Activated CD8-positive, alpha-beta memory T cell treated with anti-CD3 and anti-CD28 coated beads, Interleukin-2, amount 10 ng/mL, durations not matched to agents 7 days and 5 days (primary cell): ENCODE results near the gene RSAD2. TPM values are rescaled to one million over a fixed set of nuclear protein-coding genes. Genes with fewer than 3 reads are reported as not detected.
"Not testable (repeated sequence)": the region's sequence is repeated elsewhere in the genome, so short reads cannot be mapped to it uniquely, and the experiment has no call there.

Source experiments
- ATAC-seq: fragments of 150-1000 bp; cut with Tn5 transposase; one replicate; pipeline ENCODE4 v1.10.0; 2021; ENCODE audit warnings: moderate library complexity
- CTCF ChIA-PET: fragments of 350-600 bp; sonication (Branson Sonifier 250); formaldehyde crosslinking; loops from one replicate; lab custom pipeline; 2021; ENCODE audit warnings: antibody characterized with exemption; lab: Charles Lee
- DNase-seq: peaks from one replicate; pipeline ENCODE4 v3.0.0-alpha.2; 2020
- H3K27ac Mint-ChIP-seq: one replicate; pipeline ENCODE4 v1.8.0; 2021; ENCODE audit warnings: mild to moderate bottlenecking, mixed read lengths
- H3K27me3 Mint-ChIP-seq: one replicate; pipeline ENCODE4 v1.8.0; 2021; ENCODE audit warnings: mixed read lengths
- H3K36me3 Mint-ChIP-seq: one replicate; pipeline ENCODE4 v1.8.0; 2021; ENCODE audit warnings: mild to moderate bottlenecking, mixed read lengths
- H3K4me1 Mint-ChIP-seq: one replicate; pipeline ENCODE4 v1.8.0; 2021; ENCODE audit warnings: mixed read lengths
- H3K4me3 Mint-ChIP-seq: one replicate; pipeline ENCODE4 v1.8.0; 2021; ENCODE audit warnings: mild to moderate bottlenecking, moderate library complexity, mixed read lengths
- H3K9me3 Mint-ChIP-seq: one replicate; pipeline ENCODE4 v1.8.0; 2022; ENCODE audit warnings: low read depth, mixed read lengths
- total RNA-seq, 2 experiments: library from RNA; stranded (reverse); gene quantifications; one replicate each; pipeline ENCODE4 v1.2.3, GENCODE V29; 2021

RSAD2 gene
- total RNA-seq, 2 experiments from 2014 or later = 83.0 to 183 TPM

DNA sequence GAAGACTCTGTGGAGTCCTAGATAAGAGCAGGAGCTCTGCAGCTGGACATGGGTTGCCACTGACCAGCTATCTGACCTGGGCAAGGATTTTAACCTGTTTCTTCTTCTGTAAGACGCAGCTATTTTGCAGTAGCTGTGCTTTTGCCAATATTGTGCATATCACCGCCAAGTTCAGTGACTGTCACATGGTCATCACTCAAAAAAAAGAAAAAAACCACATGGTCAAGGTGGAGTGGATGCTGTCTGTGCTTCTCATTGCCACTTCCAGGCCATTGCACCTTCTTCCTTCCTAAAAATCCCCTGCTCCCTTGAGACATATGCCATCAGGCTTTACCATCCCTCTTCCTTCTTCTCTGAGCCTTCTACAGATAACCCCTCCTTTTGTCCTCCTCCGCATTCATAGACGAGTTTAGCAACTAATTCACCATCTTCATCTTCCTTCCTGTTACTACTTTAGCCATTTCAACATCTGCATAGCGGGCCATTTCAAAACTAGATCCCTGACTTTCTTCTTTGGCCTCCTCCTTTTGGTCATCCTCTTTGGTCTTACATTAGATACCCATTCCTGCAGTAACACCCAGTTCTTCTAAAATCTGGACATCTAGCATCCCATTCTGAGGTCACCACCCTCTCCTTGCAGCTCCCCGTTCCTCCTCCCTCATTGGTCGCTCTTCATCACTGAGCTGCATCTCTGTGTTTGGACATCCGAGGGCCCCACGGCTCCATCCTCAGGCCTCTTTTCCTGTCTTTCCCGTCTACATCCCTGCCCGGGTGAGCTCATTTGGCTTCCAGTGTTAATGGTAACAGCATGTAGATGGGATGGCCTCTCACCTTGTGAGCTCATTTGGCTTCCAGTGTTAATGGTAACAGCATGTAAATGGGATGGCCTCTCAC is 57.4 kb downstream of the RSAD2 start:
- DNase-seq = no peak
- H3K4me3 Mint-ChIP-seq = no peak overlapping the region
- ATAC-seq = no peak
- H3K27ac Mint-ChIP-seq = no peak overlapping the region
- H3K36me3 Mint-ChIP-seq = peaks cover 16% of the 10 kb centered on the region
- no peaks in the 10 kb centered on the region for H3K9me3 Mint-ChIP-seq
- CTCF ChIA-PET = no interaction called here
- no peaks in the 10 kb centered on the region for H3K27me3 Mint-ChIP-seq
- H3K4me1 Mint-ChIP-seq = peaks cover 15% of the 10 kb centered on the region

- H3K4me1 Mint-ChIP-seq = peaks cover 15% of the 10 kb centered on the region
- CTCF ChIA-PET, ATAC-seq, H3K9me3 Mint-ChIP-seq, DNase-seq, H3K27me3 Mint-ChIP-seq, H3K27ac Mint-ChIP-seq, H3K4me3 Mint-ChIP-seq: not testable (repeated sequence)
- H3K36me3 Mint-ChIP-seq = peaks cover 16% of the 10 kb centered on the region
Observed at GRCh38 chr2:6935652-6936020, 58.1 kb downstream of the RSAD2 start.

- no peaks in the 10 kb centered on the region for H3K9me3 Mint-ChIP-seq
- no peak for ATAC-seq
- no peaks in the 10 kb centered on the region for H3K27me3 Mint-ChIP-seq
- DNase-seq = no peak
- H3K36me3 Mint-ChIP-seq = peaks cover 22% of the 10 kb centered on the region
- H3K4me1 Mint-ChIP-seq = peaks cover 15% of the 10 kb centered on the region
- H3K4me3 Mint-ChIP-seq = no peak overlapping the region
- CTCF ChIA-PET = interaction anchor here (1.1 to 1.5 kb wide), 2 partner anchors 20 to 82 kb away, joined by 3 read pairs; no protein-coding TSS in a partner anchor
- H3K27ac Mint-ChIP-seq = no peak overlapping the region
Observed at GRCh38 chr2:6937157-6937556, 59.6 kb downstream of the RSAD2 start.

- no peak overlapping the region for H3K27ac Mint-ChIP-seq
- no peaks in the 10 kb centered on the region for H3K9me3 Mint-ChIP-seq
Observed at GRCh38 chr2:6937582-6937981, 60.0 kb downstream of the RSAD2 start.

GRCh38 chr2:6939071-6939470 is 61.5 kb downstream of the RSAD2 start:
- CTCF ChIA-PET = no interaction called here
- DNase-seq (no peak), ATAC-seq (no peak)
- Mint-ChIP-seq H3K4me1 (peaks cover 20% of the 10 kb centered on the region), H3K27me3 (no peaks in the 10 kb centered on the region), H3K27ac (no peak overlapping the region), H3K4me3 (no peak overlapping the region), H3K9me3 (no peaks in the 10 kb centered on the region), H3K36me3 (peaks cover 34% of the 10 kb centered on the region)

More at GRCh38 chr2:6937582-6937981, 60.0 kb downstream of the RSAD2 start:
- Mint-ChIP-seq H3K4me3 (no peak overlapping the region), H3K4me1 (peaks cover 15% of the 10 kb centered on the region), H3K27me3 (no peaks in the 10 kb centered on the region), H3K36me3 (peaks cover 25% of the 10 kb centered on the region)
- no peak for ATAC-seq
- DNase-seq = no peak
- CTCF ChIA-PET = interaction anchor here (1.5 kb wide), 1 partner anchor 21 kb away, joined by 3 read pairs; no protein-coding TSS in a partner anchor

GRCh38 chr2:6940820-6941219 is 63.2 kb downstream of the RSAD2 start:
- CTCF ChIA-PET = no interaction called here
- peaks cover 39% of the 10 kb centered on the region for H3K36me3 Mint-ChIP-seq
- no peak overlapping the region for H3K4me3 Mint-ChIP-seq
- H3K9me3 Mint-ChIP-seq = no peaks in the 10 kb centered on the region
- DNase-seq = no peak
- no peak for ATAC-seq
- H3K4me1 Mint-ChIP-seq = peaks cover 26% of the 10 kb centered on the region
- no peak overlapping the region for H3K27ac Mint-ChIP-seq
- no peaks in the 10 kb centered on the region for H3K27me3 Mint-ChIP-seq

- DNase-seq = no peak
- Mint-ChIP-seq H3K4me1 (peaks cover 27% of the 10 kb centered on the region), H3K27me3 (no peaks in the 10 kb centered on the region), H3K9me3 (no peaks in the 10 kb centered on the region), H3K4me3 (no peak overlapping the region), H3K36me3 (peaks cover 40% of the 10 kb centered on the region), H3K27ac (no peak overlapping the region)
- ATAC-seq = no peak
- CTCF ChIA-PET = no interaction called here
Observed at GRCh38 chr2:6941299-6942046, 63.9 kb downstream of the RSAD2 start.

GRCh38 chr2:6942848-6943247 is 65.3 kb downstream of the RSAD2 start:
- no peaks in the 10 kb centered on the region for H3K27me3 Mint-ChIP-seq
- ATAC-seq (no peak), DNase-seq (no peak)
- H3K4me1 Mint-ChIP-seq = peaks cover 30% of the 10 kb centered on the region
- CTCF ChIA-PET = no interaction called here
- H3K9me3 Mint-ChIP-seq = no peaks in the 10 kb centered on the region
- no peak overlapping the region for H3K4me3 Mint-ChIP-seq
- no peak overlapping the region for H3K27ac Mint-ChIP-seq
- H3K36me3 Mint-ChIP-seq = peaks cover 43% of the 10 kb centered on the region

DNA sequence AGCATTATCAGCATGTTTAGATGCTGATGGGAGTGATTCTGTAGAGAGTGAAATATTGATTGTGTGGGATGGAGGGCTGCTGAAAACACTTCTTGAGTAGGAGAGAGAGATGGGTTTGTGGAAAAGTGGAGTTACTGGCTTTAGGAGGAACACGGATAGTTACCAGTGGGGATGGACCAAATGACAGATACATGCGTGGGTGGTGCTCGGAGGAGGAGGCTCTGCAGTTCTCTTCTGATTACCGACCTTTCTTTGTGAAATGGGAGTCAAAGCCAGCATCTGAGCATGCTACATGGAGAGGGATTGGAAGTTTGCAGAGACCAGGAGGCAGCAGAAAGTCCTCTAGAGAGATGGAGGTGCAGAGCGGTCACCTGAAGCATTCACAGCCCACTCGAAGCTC is 65.9 kb downstream of the RSAD2 start:
- no peak for DNase-seq
- no peaks in the 10 kb centered on the region for H3K27me3 Mint-ChIP-seq
- CTCF ChIA-PET = no interaction called here

GRCh38 chr2:6943971-6944370 is 66.4 kb downstream of the RSAD2 start:
- Mint-ChIP-seq H3K9me3 (no peaks in the 10 kb centered on the region), H3K4me1 (peaks cover 40% of the 10 kb centered on the region), H3K27me3 (no peaks in the 10 kb centered on the region), H3K27ac (no peak overlapping the region), H3K36me3 (peaks cover 46% of the 10 kb centered on the region), H3K4me3 (no peak overlapping the region)
- DNase-seq = no peak
- CTCF ChIA-PET = no interaction called here
- ATAC-seq = no peak

More for the DNA sequence above, 65.9 kb downstream of the RSAD2 start:
- Mint-ChIP-seq H3K27ac (no peak overlapping the region), H3K36me3 (peaks cover 46% of the 10 kb centered on the region), H3K4me1 (peaks cover 36% of the 10 kb centered on the region), H3K9me3 (no peaks in the 10 kb centered on the region), H3K4me3 (no peak overlapping the region)
- ATAC-seq = no peak

DNA sequence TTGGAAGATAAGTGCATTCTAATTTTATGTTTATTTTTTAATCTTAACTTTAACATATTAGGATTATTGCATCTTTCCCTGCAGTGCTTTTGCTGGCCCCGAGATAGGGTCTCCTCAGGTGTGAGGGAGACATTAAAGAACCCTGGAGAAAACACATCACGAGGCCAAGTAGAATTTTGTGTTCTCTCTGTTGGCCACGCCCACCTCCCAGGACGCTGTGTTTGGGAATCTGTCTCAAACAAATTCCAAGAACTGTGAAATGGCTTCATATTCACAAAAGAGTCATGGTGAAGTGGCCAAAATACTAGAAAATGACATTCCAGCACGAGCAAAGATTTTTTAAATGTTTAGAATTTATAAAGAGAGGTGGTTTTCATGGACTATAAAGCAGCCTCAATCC is 67.0 kb downstream of the RSAD2 start:
- Mint-ChIP-seq H3K36me3 (peaks cover 46% of the 10 kb centered on the region), H3K27me3 (no peaks in the 10 kb centered on the region)

DNA sequence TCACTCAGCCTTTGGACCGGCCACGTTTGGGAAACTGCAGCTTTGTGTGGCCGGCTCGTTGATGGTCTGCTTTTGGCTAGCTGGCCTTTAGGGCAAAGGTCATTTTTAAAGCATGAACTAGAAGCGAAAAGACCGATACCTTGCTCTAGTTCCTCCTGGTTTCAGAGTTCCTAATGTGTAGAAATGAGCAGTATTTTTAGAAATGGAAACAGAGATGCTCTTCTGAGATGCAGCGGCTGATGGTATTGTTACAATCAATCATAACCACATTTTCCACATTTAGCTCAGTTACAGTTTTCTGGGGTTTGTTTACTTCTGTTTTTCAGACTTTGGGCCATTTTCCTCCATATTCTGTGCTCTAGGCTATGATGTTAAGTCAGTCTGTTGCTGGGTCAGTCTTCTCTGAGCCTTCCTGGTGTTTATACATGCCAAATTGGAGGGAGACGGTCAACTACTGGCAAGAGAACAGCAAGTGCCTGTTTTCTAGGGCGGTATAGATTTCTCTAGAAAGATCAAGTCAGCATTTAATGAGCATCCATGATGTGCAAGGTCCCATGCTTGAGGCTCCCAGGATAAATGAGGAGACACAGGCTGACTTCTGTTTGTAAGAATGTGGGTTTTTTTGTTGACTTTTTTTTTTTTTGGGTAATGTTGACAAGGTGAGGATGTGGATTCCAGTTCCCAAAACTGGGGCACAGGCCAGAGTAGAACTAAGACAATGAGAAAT is 67.7 kb downstream of the RSAD2 start:
- H3K9me3 Mint-ChIP-seq = no peaks in the 10 kb centered on the region
- H3K4me3 Mint-ChIP-seq = no peak overlapping the region
- H3K27ac Mint-ChIP-seq = no peak overlapping the region
- peaks cover 49% of the 10 kb centered on the region for H3K36me3 Mint-ChIP-seq
- CTCF ChIA-PET = interaction anchor here (0.8 to 1.8 kb wide), 3 partner anchors 27 to 29 kb away, joined by 3 to 5 read pairs (median 3); no protein-coding TSS in a partner anchor
- H3K4me1 Mint-ChIP-seq = peaks cover 46% of the 10 kb centered on the region
- ATAC-seq (no peak), DNase-seq (no peak)
- no peaks in the 10 kb centered on the region for H3K27me3 Mint-ChIP-seq

More for the DNA sequence above, 67.0 kb downstream of the RSAD2 start:
- Mint-ChIP-seq H3K4me3 (no peak overlapping the region), H3K4me1 (peaks cover 43% of the 10 kb centered on the region), H3K9me3 (no peaks in the 10 kb centered on the region), H3K27ac (no peak overlapping the region)
- CTCF ChIA-PET = interaction anchor here (0.8 kb wide), 1 partner anchor 28 kb away, joined by 3 read pairs; no protein-coding TSS in a partner anchor
- DNase-seq (no peak), ATAC-seq (no peak)

- H3K9me3 Mint-ChIP-seq = no peaks in the 10 kb centered on the region
- H3K4me1 Mint-ChIP-seq = peaks cover 52% of the 10 kb centered on the region
- no peak for ATAC-seq
- CTCF ChIA-PET = interaction anchor here (1.0 to 1.9 kb wide), 3 partner anchors 16 to 29 kb away, joined by 3 to 6 read pairs (median 5); no protein-coding TSS in a partner anchor
- H3K36me3 Mint-ChIP-seq = peaks cover 48% of the 10 kb centered on the region
- no peak overlapping the region for H3K27ac Mint-ChIP-seq
- H3K4me3 Mint-ChIP-seq = no peak overlapping the region
- DNase-seq = no peak
- no peaks in the 10 kb centered on the region for H3K27me3 Mint-ChIP-seq
Observed at GRCh38 chr2:6945821-6946220, 68.2 kb downstream of the RSAD2 start.
